HG03045 (cell line): ENCODE measurements around the gene OTC.

Source experiments
- ATAC-seq: cut with Tn5 transposase; IDR thresholded peaks from one replicate; pipeline ENCODE4 v1.9.1; 2021; ENCODE audit warnings: mild to moderate bottlenecking, moderate library complexity; ENCODE audit not compliant: unreplicated experiment

The OTC gene

DNA sequence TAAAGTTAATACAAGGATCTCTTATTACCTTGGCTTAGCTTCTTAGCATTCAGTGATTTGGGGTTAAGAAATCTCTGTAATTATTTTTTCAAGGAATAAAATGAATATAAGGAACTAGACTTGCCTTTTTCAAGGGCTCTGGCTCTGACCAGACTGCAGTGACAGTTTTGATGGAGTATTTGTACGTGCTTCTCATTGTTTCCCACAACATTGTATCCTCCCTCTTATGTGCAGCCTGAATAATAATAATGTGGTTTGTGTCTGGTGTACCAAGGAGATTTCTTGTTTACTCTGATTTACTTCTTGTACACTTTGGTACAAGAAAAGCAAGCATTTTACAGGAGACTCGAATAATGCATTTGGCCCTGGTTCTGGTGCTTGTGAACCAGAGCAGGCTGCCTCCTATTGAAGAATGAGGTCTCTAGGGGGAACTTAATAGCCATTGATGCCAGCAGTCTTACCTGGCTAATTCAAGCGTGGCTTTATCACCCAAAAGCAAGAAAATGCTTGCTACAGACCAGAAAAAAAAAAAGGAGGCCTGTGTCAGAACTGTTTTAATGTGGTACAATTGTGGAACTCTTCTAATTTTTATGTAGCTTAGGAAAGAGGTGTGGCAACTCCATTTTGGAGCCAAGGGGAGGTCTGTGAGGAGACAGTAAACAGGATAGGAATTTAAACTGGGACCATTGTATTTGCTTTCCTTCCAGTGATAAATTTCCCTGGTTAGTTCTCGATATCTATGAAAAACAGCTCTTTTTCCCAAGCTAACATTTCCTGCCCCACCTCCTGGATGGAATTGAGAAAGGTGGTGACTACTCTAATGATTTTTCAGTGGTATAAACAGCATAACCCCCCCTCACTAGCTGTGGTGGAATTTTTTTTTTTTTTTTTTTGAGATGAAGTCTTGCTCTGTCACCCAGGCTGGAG, 5.6 kb downstream of the OTC start:
- ATAC-seq = no peak

GRCh38 chrX:38363046-38363445, 10.6 kb downstream of the OTC start:
- ATAC-seq = no peak

DNA sequence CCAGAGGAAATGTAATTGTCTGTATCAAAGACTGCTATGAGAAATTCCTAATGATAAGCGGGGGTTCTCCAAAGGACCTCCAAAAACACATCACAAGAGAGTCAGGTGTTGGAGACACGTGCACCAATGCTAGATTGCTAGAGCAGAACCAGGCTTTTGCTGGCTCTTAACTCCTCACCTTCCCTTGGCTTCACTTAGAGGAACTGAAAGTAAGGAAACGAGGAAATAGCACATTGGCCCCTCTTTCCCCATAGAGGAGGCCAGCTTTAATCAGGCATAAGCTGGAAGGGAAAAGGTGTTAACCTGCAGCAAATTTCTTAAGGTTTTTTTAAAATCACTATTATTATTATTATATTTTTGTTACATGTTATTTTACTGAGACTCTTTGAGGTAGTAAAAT, 13.6 kb downstream of the OTC start:
- ATAC-seq = no peak

GRCh38 chrX:38368774-38369173, 16.4 kb downstream of the OTC start:
- ATAC-seq = no peak

DNA sequence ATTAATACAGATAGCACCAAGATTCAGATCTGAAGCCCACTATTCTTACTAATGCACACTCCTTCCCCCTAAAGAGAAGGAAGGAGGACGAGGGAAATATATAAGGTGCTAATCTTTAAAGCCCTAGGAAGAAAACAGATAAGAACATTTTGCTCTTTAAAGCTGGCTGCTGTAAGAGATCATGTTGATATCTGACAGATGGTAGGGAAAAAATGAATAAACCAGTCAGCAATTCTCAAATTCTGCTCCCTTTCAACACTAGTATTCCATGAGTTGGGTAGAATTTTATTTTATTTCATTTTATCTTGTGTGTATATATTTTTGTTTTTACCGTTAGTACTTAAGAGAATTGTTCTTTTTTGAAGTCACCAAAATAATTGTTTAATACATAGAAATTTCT, 19.2 kb downstream of the OTC start:
- ATAC-seq = no peak

GRCh38 chrX:38374431-38374830, 22.0 kb downstream of the OTC start:
- no peak for ATAC-seq

DNA sequence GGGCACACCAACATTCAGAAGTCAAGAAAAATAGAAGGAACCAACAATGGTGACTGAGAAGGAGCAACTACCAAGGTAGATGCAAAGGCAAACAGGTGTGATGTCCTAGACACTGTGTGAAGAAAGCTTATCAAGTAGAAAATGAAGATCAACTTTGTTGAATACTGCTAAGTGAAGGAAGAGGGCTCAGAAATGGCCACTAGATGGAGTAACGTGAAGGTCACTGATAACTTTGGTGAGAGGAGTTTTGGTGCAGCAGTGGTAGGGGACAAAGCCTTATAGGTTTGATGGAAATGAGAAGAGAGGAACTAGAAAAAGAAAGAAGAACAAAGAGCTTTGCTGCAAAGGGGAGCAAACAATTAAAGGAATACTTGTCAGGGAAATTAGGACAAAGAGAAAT, 23.5 kb downstream of the OTC start:
- ATAC-seq = no peak

DNA sequence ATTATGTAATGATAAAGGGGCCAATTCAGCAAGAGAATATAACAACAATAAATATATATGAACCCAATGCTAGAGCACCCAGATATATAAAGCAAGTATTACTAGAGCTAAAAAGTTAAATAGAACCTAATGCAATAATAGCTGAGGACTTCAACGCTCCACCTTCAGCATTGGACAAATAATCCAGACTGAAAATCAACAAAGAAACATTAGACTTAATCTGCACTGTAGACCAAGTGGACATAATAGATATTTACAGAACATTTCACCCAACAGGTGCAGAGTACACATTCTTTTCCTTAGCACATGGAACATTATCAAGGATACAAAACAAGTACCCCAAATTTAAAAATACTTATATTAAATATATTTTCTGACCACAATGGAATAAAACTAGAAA, 24.3 kb downstream of the OTC start:
- no peak for ATAC-seq

- no peak for ATAC-seq
Observed at GRCh38 chrX:38379088-38379487, 26.7 kb downstream of the OTC start.

- no peak for ATAC-seq
Observed at GRCh38 chrX:38382663-38383062, 30.3 kb downstream of the OTC start.

GRCh38 chrX:38400389-38400910, 48.0 kb downstream of the OTC start:
- no peak for ATAC-seq

DNA sequence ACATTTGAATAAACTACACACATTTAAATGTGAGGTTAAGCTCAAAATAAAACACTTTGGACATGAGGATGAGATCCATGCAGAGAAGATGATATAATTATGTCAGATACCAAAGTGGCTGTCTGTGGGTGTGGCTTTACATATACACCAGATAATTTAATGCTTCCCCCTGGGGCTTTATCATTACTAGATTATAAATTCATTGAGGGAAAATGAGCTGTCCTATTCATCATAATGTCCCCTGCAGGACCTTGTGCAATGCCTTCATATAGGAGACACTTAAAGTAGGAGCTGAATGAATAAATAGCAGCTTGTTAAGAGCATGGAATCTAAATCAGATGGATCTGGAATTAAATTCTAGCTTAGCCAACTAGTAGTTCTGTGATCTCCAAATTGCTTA, 49.7 kb downstream of the OTC start:
- ATAC-seq = no peak

- ATAC-seq = no peak
Observed at GRCh38 chrX:38403834-38404233, 51.4 kb downstream of the OTC start.

- no peak for ATAC-seq
Observed at GRCh38 chrX:38407126-38407525, 54.7 kb downstream of the OTC start.

- ATAC-seq = no peak
Observed at GRCh38 chrX:38409289-38409688, 56.9 kb downstream of the OTC start.

DNA sequence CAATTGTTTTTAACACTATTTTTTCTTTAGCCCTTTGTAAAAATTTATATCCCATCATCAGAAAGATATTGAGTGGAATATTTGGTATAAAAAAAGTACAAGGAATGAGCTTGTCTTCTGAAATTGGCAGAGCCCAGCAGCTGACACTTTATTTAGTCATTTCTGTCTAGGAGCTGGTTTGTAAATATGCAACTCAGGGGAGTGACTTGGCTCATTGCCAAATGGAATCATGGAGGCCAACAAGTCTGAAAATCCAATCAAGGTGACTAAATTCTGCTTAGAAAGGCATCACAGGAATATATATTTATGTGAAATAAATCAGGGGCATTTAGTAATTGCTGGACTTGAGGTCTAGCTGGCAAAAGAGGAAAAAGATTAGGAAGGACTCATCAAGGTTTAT, 74.4 kb downstream of the OTC start:
- ATAC-seq = no peak

DNA sequence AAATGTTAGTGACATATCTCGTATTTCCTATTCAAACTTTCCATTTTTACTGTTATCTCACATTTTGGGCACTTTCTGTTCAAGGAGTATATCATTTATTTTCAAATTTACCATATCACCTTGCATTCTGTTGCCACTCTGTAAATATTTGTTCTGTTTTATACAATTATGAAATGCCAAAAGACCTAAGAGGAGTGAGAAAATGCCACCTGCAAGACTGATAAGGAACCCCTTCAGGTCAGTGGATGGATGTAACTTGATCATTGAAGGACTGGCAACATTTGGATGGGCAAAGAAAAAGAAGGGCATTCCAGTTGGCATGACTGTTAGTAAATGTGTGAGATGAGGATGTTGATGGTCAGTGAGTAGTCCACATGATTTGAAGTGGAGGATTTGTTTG, 79.1 kb downstream of the OTC start:
- no peak for ATAC-seq

GRCh38 chrX:38435130-38435529, 82.7 kb downstream of the OTC start:
- ATAC-seq = no peak

- no peak for ATAC-seq
Observed at GRCh38 chrX:38437093-38437492, 84.7 kb downstream of the OTC start.

GRCh38 chrX:38438321-38438720, 85.9 kb downstream of the OTC start:
- no peak for ATAC-seq

- ATAC-seq = no peak
Observed at GRCh38 chrX:38452603-38453002, 100.2 kb downstream of the OTC start.

GRCh38 chrX:38458071-38458470, 105.7 kb downstream of the OTC start:
- no peak for ATAC-seq

DNA sequence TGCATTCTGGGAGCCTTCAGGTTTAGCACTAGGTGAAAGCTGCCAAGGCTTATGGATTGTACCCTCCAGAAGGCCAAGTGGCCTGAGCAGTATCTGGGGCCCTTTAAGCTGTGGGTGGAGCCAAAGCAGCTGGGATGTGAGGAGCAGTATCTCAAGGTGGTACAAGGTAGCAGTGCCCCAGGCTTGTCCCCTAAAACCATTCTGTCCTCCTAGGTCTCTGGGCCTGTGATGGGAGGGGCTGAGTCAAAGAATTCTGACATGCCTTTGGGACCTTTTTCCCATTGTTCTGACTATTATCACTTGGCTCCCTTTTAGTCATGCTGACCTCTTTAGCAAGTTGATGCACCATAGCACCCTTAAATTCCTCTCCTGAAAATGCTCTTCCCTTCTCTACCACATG, 109.9 kb downstream of the OTC start:
- no peak for ATAC-seq
